IPS-18a (cell line): ENCODE data around the gene CACNG8.
"Not testable (repeated sequence)": the region's sequence is repeated elsewhere in the genome, so short reads cannot be mapped to it uniquely, and the experiment has no call there.

Experiments
- H3K27ac ChIP-seq: one replicate; pipeline ENCODE4 v1.5.1; 2013; ENCODE audit warnings: low read length
- H3K27me3 ChIP-seq: one replicate; pipeline ENCODE4 v1.6.1; 2013; ENCODE audit warnings: mild to moderate bottlenecking, low read length; ENCODE audit not compliant: control insufficient read depth, insufficient read depth
- H3K36me3 ChIP-seq: one replicate; pipeline ENCODE4 v1.6.1; 2013; ENCODE audit warnings: low read depth, low read length; ENCODE audit not compliant: control insufficient read depth
- H3K4me1 ChIP-seq: one replicate; pipeline ENCODE4 v1.6.1; 2013; ENCODE audit warnings: low read depth, low read length; ENCODE audit not compliant: control insufficient read depth
- H3K4me3 ChIP-seq: one replicate; pipeline ENCODE4 v1.5.1; 2013; ENCODE audit warnings: low read length
- H3K9ac ChIP-seq: one replicate; pipeline ENCODE4 v1.6.1; 2013; ENCODE audit warnings: mild to moderate bottlenecking, low read length, moderate library complexity
- H3K9me3 ChIP-seq: one replicate; pipeline ENCODE4 v1.6.1; 2013; ENCODE audit warnings: low read depth, low read length; ENCODE audit not compliant: control insufficient read depth

CACNG8 gene

DNA sequence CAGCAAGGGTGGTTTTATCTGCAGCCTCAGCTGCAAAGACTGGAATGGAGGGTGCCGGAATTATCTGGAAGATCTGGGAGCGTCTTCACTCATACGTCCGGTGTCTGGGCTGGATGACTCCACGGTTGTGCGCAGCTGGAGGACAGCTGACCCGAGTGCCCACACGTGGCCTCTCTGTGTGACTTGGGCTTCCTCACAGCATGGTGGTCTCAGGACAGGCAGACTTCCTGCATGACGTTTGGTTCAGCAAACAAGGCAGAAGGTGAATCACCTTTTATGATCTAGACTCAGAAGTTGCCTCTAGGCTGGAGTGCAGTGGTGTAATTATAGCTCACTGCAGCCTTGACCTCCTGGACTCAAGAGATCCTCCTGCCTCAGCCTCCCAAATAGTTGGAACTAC lies 61.9 kb downstream of the CACNG8 start:
- Histone ChIP-seq H3K36me3 (no peaks in the 10 kb centered on the region), H3K4me1 (no peaks in the 10 kb centered on the region), H3K4me3 (no peak overlapping the region), H3K9ac (no peak overlapping the region), H3K9me3 (no peaks in the 10 kb centered on the region), H3K27ac (no peak overlapping the region), H3K27me3 (peaks cover 7% of the 10 kb centered on the region)

DNA sequence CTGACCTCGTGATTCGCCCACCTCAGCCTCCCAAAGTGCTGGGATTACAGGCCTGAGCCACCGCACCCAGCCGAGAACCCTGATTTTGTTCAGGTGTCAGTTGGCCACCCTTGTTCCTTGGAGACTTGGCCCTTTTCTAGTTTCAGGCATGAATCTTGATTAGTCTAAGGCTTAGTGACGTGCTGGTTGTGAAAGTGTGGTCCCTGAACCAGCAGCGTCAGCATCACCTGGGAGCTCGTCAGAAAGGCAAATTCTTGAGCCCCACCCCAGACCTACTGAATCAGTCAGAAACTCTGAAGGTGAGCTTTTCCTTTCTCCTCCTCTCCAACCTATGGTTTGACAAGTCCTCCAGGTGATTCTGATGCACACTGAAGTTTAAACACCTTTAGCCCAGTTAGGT lies 63.9 kb downstream of the CACNG8 start:
- Histone ChIP-seq H3K27ac (no peak overlapping the region), H3K9me3 (no peaks in the 10 kb centered on the region), H3K9ac (no peak overlapping the region)

DNA sequence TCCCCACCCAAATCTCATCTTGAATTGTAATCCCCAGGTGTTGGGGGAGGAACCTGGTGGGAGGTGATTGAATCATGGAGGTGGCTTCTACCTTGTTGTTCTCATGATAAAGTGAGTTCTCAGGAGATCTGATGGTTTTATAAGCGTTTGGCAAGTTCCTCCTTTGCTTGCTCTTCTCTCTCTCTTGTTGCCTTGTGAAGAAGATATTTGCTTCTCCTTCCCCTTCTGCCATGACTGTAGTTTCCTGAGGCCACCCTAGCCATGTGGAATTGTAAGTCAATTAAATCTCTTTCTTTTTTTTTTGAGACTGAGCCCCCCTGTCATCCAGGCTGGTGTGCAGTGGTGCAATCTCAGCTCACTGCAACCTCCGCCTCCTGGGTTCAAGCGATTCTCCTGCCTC lies 66.6 kb downstream of the CACNG8 start:
- H3K27ac ChIP-seq: no peak overlapping the region
- H3K9ac ChIP-seq: no peak overlapping the region
- peaks cover 5% of the 10 kb centered on the region for H3K27me3 ChIP-seq
- H3K4me3 ChIP-seq: no peak overlapping the region
- H3K36me3 ChIP-seq: no peaks in the 10 kb centered on the region
- peaks cover 5% of the 10 kb centered on the region for H3K4me1 ChIP-seq
- no peaks in the 10 kb centered on the region for H3K9me3 ChIP-seq

More for the DNA sequence above, 63.9 kb downstream of the CACNG8 start:
- no peaks in the 10 kb centered on the region for H3K36me3 ChIP-seq
- H3K27me3 ChIP-seq: peaks cover 7% of the 10 kb centered on the region
- no peak overlapping the region for H3K4me3 ChIP-seq
- peaks cover 5% of the 10 kb centered on the region for H3K4me1 ChIP-seq

DNA sequence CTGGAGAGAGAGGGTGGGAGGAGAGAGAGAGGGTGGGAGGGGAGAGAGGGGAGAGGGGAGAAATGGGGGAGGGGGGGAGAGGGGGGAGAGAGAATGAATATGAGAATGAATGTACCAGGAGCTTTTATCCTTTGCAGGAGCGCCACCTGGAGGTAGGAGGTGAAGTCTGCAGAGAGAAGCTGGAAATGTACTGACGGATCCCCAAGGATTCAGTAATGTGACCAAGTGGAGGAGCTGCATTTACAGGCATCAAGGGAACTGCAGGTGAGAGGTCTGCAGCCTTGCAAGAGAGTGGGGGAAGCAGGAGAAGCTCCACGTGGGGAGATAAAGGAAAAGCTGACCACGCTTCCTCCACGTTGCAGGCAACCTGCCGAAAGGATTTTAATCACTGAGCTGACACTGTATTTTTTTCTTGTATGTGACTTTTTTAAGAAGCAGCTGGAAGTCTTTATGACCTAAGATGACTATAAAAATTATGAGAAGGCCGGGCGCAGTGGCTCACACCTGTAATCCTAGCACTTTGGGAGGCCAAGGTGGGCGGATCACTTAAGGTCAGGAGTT lies 67.3 kb downstream of the CACNG8 start:
- Histone ChIP-seq H3K4me3 (no peak overlapping the region), H3K27ac (no peak overlapping the region), H3K27me3 (no peaks in the 10 kb centered on the region), H3K4me1 (peaks cover 10% of the 10 kb centered on the region), H3K36me3 (no peaks in the 10 kb centered on the region), H3K9me3 (no peaks in the 10 kb centered on the region), H3K9ac (no peak overlapping the region)

DNA sequence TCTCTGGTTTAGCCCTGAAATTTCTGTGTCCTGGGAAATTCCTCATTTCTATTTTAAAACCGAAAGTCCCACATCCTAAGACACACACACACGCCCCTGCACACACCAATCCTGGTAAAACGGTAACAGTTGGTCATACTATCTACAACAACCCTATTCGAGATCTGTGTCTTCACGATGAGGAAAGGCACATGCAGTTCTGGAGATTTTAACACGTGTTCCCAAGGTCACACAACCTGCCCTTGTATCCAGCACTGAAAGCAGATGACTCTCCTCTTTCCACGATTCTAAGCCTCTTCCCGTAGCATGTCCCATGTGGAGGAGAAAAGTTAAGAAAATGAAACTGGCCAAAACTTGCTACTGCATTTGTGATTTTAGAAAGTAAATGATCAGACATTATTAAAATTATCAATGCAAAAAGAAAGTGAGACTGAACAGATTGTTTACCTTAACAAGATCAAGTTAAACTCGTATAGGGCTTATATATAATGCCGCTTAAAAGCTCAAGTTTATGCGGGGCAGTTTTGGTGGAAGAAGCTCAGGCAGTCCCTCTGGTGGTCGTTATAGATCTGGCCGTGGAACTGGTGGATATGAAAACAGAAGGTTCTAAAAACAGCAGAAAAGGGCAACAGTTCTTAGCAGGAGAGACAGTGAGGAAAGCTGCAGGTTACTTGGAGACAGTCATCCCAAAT lies 68.3 kb downstream of the CACNG8 start:
- Histone ChIP-seq H3K4me1 (peaks cover 20% of the 10 kb centered on the region), H3K9me3 (no peaks in the 10 kb centered on the region), H3K27ac (no peak overlapping the region), H3K4me3 (no peak overlapping the region), H3K9ac (no peak overlapping the region), H3K36me3 (no peaks in the 10 kb centered on the region), H3K27me3 (no peaks in the 10 kb centered on the region)

DNA sequence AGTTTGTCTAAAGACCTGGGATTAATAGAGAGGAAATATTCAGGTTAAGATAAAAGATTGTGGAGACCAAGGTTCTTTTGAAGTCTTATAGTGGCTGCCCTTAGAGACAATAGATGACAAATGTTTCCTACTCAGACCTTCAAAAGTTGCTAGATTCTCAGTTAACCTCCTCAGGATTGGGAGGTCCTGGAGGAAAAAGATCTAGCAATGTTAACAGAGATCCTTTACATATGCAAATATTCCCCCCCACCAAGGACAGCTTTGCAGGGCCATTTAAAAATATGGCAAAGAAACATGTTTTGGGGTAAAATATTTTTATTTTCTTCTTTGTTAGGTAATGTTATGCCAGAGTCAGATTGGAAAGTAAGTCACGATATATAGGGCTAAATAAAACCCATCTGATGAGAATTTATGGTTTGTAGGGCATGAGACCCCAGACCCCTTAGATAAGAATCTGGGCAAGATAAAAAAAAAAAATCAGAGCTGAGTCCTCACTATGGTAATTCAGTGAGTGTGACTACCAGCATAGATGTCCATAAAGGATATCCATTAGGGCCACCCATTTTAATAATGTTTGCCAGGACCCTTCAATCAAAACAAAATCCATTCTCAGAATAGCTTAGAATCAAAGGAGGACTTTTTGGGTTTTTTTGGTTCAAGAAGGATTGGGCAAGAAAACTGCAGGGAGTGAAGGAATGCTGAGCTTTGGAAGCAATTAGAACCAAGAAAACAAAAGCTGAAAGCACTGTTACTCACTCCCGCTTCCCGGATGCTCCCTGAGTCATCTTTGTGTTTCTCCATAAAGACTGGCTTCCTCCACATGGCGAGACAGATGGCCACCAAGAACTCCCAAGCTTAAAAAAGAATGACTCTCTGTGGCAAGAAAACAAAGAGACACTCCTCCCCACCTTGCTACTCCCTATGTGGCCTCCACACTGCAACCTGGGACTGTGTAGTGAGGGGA lies 72.8 kb downstream of the CACNG8 start:
- peak overlapping the region; percentile 71 for H3K27ac ChIP-seq
- no peaks in the 10 kb centered on the region for H3K27me3 ChIP-seq
- H3K9ac ChIP-seq: peak overlapping the region; percentile 44
- H3K9me3 ChIP-seq: no peaks in the 10 kb centered on the region
- peak overlapping the region; percentile 38 for H3K4me3 ChIP-seq
- H3K4me1 ChIP-seq: peaks cover 27% of the 10 kb centered on the region
- H3K36me3 ChIP-seq: no peaks in the 10 kb centered on the region

DNA sequence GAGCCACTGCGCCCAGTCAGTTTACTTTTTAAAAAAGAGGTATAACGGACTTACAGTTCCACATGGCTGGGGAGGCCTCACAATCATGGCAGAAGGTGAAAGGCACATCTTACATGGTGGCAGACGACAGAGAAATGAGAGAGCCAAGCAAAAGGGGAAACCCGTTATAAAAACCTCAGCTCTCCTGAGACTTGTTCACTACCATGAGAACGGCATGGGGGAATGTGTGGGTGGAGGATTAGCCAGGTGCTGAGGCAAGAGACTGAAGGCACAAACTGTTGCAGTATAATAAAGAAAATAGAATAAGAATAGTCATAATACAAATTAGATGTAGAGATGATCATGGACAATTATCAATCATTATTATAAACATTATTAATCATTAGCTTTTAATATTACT lies 73.8 kb downstream of the CACNG8 start:
- not testable (repeated sequence) for H3K36me3 ChIP-seq, H3K9me3 ChIP-seq, H3K4me3 ChIP-seq, H3K9ac ChIP-seq, H3K27me3 ChIP-seq
- H3K27ac ChIP-seq: peak overlapping the region; percentile 41
- peaks cover 22% of the 10 kb centered on the region for H3K4me1 ChIP-seq
